ENCODE data around the gene RAB3C. TPM values are rescaled to one million over a fixed set of nuclear protein-coding genes. Genes with fewer than 3 reads are reported as not detected.

Gene RAB3C
- total RNA-seq, 2 experiments from 2014 or later, result not detected

GRCh38 chr5:58631895-58632294 is 49.0 kb downstream of the RAB3C start:
- H3K36me3 Mint-ChIP-seq (ENCODE audit: low read depth), result no peaks in the 10 kb centered on the region
- no peaks in the 10 kb centered on the region for H3K27me3 ChIP-seq (ENCODE audit: control insufficient read depth in 1 of 2, insufficient read depth in 2 of 2, low read length in 2 of 2)
- DNase-seq (no peak), ATAC-seq (ENCODE audit: poor library complexity) (no peak)
- H3K27ac Mint-ChIP-seq, result no peak overlapping the region
- no peak for TF ChIP-seq CTCF (IDR thresholded peaks at IDR 0.05)
- ChIA-PET CTCF (no interaction called here), POLR2A (no interaction called here)
- intact Hi-C loops (cut with DNase I, micrococcal nuclease), result no loop called here
- H3K4me3 Mint-ChIP-seq, result no peak overlapping the region
- no peaks in the 10 kb centered on the region for H3K4me1 Mint-ChIP-seq (ENCODE audit: low read depth)
- H3K27me3 Mint-ChIP-seq, result no peaks in the 10 kb centered on the region
- no peak overlapping the region for H3K4me3 ChIP-seq (ENCODE audit: low read length)
- no peaks in the 10 kb centered on the region for H3K4me1 ChIP-seq (ENCODE audit: insufficient read depth, low read length)
- no peak overlapping the region for H3K27ac ChIP-seq (ENCODE audit: low read depth in 1 of 2, low read length in 2 of 2)
- H3K9me3 ChIP-seq (ENCODE audit: control insufficient read depth in 1 of 2, insufficient read depth in 1 of 2, low read length in 2 of 2), result no peaks in the 10 kb centered on the region
- no peaks in the 10 kb centered on the region for H3K9me3 Mint-ChIP-seq
- no peaks in the 10 kb centered on the region for H3K36me3 ChIP-seq (ENCODE audit: insufficient read depth, low read length)

GRCh38 chr5:58635416-58635815 is 52.5 kb downstream of the RAB3C start:
- H3K4me1 Mint-ChIP-seq (ENCODE audit: low read depth), result no peaks in the 10 kb centered on the region
- no peaks in the 10 kb centered on the region for H3K36me3 Mint-ChIP-seq (ENCODE audit: low read depth)
- CTCF ChIA-PET, result no interaction called here

GRCh38 chr5:58640011-58640410 is 57.1 kb downstream of the RAB3C start:
- ATAC-seq (ENCODE audit: poor library complexity) (no peak), DNase-seq (no peak)
- H3K4me1 Mint-ChIP-seq (ENCODE audit: low read depth), result no peaks in the 10 kb centered on the region
- no peaks in the 10 kb centered on the region for H3K36me3 Mint-ChIP-seq (ENCODE audit: low read depth)
- Histone ChIP-seq H3K36me3 (ENCODE audit: insufficient read depth, low read length) (no peaks in the 10 kb centered on the region), H3K4me1 (ENCODE audit: insufficient read depth, low read length) (no peaks in the 10 kb centered on the region), H3K4me3 (ENCODE audit: low read length) (no peak overlapping the region), H3K9me3 (ENCODE audit: control insufficient read depth in 1 of 2, insufficient read depth in 1 of 2, low read length in 2 of 2) (no peaks in the 10 kb centered on the region), H3K27me3 (ENCODE audit: control insufficient read depth in 1 of 2, insufficient read depth in 2 of 2, low read length in 2 of 2) (peaks cover 0 to 4% of the 10 kb centered on the region in 2 experiments), H3K27ac (ENCODE audit: low read depth in 1 of 2, low read length in 2 of 2) (no peak overlapping the region)
- intact Hi-C loops (cut with DNase I, micrococcal nuclease), result no loop called here
- ChIA-PET POLR2A (no interaction called here), CTCF (no interaction called here)
- no peak for TF ChIP-seq CTCF (IDR thresholded peaks at IDR 0.05)
- peaks cover 4% of the 10 kb centered on the region for H3K27me3 Mint-ChIP-seq
- H3K4me3 Mint-ChIP-seq, result no peak overlapping the region
- no peak overlapping the region for H3K27ac Mint-ChIP-seq
- H3K9me3 Mint-ChIP-seq, result peaks cover 2% of the 10 kb centered on the region

More at GRCh38 chr5:58635416-58635815, 52.5 kb downstream of the RAB3C start:
- H3K9me3 Mint-ChIP-seq, result no peaks in the 10 kb centered on the region
- H3K27ac Mint-ChIP-seq, result no peak overlapping the region
- DNase-seq (no peak), ATAC-seq (ENCODE audit: poor library complexity) (no peak)
- H3K4me3 ChIP-seq (ENCODE audit: low read length), result no peak overlapping the region
- H3K4me1 ChIP-seq (ENCODE audit: insufficient read depth, low read length), result no peaks in the 10 kb centered on the region
- peaks cover 0 to 4% of the 10 kb centered on the region in 2 experiments for H3K27me3 ChIP-seq (ENCODE audit: control insufficient read depth in 1 of 2, insufficient read depth in 2 of 2, low read length in 2 of 2)
- H3K27me3 Mint-ChIP-seq, result peaks cover 4% of the 10 kb centered on the region
- no peak overlapping the region for H3K4me3 Mint-ChIP-seq
- intact Hi-C loops (cut with DNase I, micrococcal nuclease), result no loop called here
- POLR2A ChIA-PET, result no interaction called here
- no peak overlapping the region for H3K27ac ChIP-seq (ENCODE audit: low read depth in 1 of 2, low read length in 2 of 2)
- no peaks in the 10 kb centered on the region for H3K9me3 ChIP-seq (ENCODE audit: control insufficient read depth in 1 of 2, insufficient read depth in 1 of 2, low read length in 2 of 2)
- TF ChIP-seq CTCF (IDR thresholded peaks at IDR 0.05), result no peak
- no peaks in the 10 kb centered on the region for H3K36me3 ChIP-seq (ENCODE audit: insufficient read depth, low read length)

Measured in CD4-positive, alpha-beta T cell (primary cell).